ENCODE measurements around the gene NME7. TPM values are rescaled to one million over a fixed set of nuclear protein-coding genes. Genes with fewer than 3 reads are reported as not detected.

NME7 gene
- total RNA-seq, 1 donor from 2014 or later, result 60.6 TPM

DNA sequence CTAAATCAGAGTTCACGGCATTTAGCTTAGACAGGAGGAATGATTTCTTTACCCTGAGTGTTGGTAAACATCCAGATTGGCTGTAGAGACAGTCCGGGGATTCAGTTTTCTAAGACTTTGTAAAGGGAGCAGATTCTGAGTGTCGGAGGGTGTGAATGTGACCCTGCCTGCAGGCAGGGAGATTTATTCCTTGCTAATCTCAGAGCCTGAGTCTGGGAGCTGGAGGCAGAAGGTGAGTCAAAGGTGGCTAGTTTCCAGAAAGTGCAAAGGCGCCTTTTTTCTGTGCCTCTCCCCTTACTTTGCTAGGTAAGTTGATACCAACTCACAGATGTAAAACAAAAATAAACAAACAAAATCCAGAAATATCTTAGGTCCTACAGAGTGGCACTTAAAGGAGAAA is 249.4 kb downstream of the NME7 start:
- no peak overlapping the region for H3K9ac ChIP-seq
- no peak overlapping the region for H3K4me2 ChIP-seq
- Mint-ChIP-seq H3K4me3 (no peak overlapping the region), H3K9me3 (no peaks in the 10 kb centered on the region), H3K4me1 (peaks cover 11% of the 10 kb centered on the region), H3K27ac (no peak overlapping the region), H3K36me3 (peaks cover 40% of the 10 kb centered on the region), H3K27me3 (ENCODE audit: insufficient read depth, low read depth) (no peaks in the 10 kb centered on the region)
- no peaks in the 10 kb centered on the region for H3K4me1 ChIP-seq
- no peak overlapping the region for H3K4me3 ChIP-seq
- no peaks in the 10 kb centered on the region for H3K9me3 ChIP-seq (ENCODE audit: low read depth)
- H4K20me1 ChIP-seq (ENCODE audit: low read depth), result no peaks in the 10 kb centered on the region
- H3K27ac ChIP-seq, result no peak overlapping the region
- no peaks in the 10 kb centered on the region for H3K27me3 ChIP-seq
- no peaks in the 10 kb centered on the region for H3K36me3 ChIP-seq
- H2AFZ ChIP-seq (replicated peaks), result no peak overlapping the region
- TF ChIP-seq EZH2 (IDR thresholded peaks at IDR 0.05) (no peak), EZH2phosphoT487 (IDR thresholded peaks at IDR 0.05) (no peak)
- TF ChIP-seq, protein P1, sequence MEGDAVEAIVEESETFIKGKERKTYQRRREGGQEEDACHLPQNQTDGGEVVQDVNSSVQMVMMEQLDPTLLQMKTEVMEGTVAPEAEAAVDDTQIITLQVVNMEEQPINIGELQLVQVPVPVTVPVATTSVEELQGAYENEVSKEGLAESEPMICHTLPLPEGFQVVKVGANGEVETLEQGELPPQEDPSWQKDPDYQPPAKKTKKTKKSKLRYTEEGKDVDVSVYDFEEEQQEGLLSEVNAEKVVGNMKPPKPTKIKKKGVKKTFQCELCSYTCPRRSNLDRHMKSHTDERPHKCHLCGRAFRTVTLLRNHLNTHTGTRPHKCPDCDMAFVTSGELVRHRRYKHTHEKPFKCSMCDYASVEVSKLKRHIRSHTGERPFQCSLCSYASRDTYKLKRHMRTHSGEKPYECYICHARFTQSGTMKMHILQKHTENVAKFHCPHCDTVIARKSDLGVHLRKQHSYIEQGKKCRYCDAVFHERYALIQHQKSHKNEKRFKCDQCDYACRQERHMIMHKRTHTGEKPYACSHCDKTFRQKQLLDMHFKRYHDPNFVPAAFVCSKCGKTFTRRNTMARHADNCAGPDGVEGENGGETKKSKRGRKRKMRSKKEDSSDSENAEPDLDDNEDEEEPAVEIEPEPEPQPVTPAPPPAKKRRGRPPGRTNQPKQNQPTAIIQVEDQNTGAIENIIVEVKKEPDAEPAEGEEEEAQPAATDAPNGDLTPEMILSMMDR (IDR thresholded peaks at IDR 0.05), result no peak
- H3F3A ChIP-seq (ENCODE audit: low read depth), result no peaks in the 10 kb centered on the region
- peaks cover 3% of the 10 kb centered on the region for H3K79me2 ChIP-seq (ENCODE audit: low read depth)
- DNase-seq (ENCODE audit: low spot score), result no peak

DNA sequence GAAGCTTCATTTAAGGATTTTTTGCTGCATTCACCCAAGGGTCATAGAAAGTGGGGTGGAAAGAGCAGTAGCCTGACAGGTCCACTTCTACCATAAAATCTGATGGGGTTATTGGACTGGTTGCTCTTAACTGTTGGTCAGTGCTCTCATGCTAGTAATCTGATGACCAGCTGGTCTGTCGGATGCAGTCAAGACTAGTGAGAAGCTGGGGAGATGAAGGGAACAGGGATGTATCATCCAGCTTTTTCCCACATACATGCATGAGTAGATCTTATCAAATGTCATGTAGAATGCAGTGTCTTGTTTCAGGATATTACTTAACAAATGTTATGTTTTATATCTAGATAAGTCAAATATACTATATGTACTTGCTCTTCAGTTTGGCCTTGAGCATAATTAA is 250.0 kb downstream of the NME7 start:
- Mint-ChIP-seq H3K4me1 (peaks cover 11% of the 10 kb centered on the region), H3K27ac (no peak overlapping the region), H3K4me3 (no peak overlapping the region), H3K27me3 (ENCODE audit: insufficient read depth, low read depth) (no peaks in the 10 kb centered on the region), H3K9me3 (no peaks in the 10 kb centered on the region), H3K36me3 (peaks cover 43% of the 10 kb centered on the region)
- H3K9me3 ChIP-seq (ENCODE audit: low read depth), result no peaks in the 10 kb centered on the region
- no peak overlapping the region for H2AFZ ChIP-seq (replicated peaks)
- no peaks in the 10 kb centered on the region for H3K36me3 ChIP-seq
- TF ChIP-seq EZH2phosphoT487 (IDR thresholded peaks at IDR 0.05), result no peak
- TF ChIP-seq, protein P1 (IDR thresholded peaks at IDR 0.05), result no peak
- no peak for TF ChIP-seq EZH2 (IDR thresholded peaks at IDR 0.05)
- no peak overlapping the region for H3K4me2 ChIP-seq
- no peak overlapping the region for H3K27ac ChIP-seq
- no peak overlapping the region for H3K4me3 ChIP-seq
- no peak for DNase-seq (ENCODE audit: low spot score)
- no peaks in the 10 kb centered on the region for H4K20me1 ChIP-seq (ENCODE audit: low read depth)
- no peaks in the 10 kb centered on the region for H3K27me3 ChIP-seq
- H3F3A ChIP-seq (ENCODE audit: low read depth), result no peaks in the 10 kb centered on the region
- H3K9ac ChIP-seq, result no peak overlapping the region
- H3K79me2 ChIP-seq (ENCODE audit: low read depth), result peaks cover 3% of the 10 kb centered on the region
- no peaks in the 10 kb centered on the region for H3K4me1 ChIP-seq

DNA sequence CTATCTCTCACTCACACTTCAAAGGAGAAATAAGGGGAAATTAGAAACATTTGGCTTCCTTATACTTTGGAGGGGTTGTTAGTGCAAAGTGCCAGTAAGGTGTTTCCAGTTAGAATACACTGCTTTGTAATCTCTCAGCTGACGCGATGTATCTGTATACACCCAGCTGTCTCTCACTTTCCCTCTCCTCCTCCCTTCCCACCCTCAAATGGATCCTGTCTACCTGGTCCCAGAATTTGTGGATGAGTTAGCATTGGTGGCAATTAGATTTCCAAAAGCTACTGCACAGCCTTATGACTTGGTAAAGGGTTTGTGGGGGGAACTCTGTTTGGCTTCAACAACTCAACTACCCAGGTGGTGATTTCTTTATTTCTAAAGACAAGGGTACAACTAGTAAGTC is 250.6 kb downstream of the NME7 start:
- Histone ChIP-seq H2AFZ (replicated peaks) (no peak overlapping the region), H3F3A (ENCODE audit: low read depth) (no peaks in the 10 kb centered on the region), H3K27ac (no peak overlapping the region), H3K79me2 (ENCODE audit: low read depth) (peaks cover under 1% of the 10 kb centered on the region), H4K20me1 (ENCODE audit: low read depth) (no peaks in the 10 kb centered on the region), H3K36me3 (no peaks in the 10 kb centered on the region), H3K4me3 (no peak overlapping the region), H3K4me1 (no peaks in the 10 kb centered on the region), H3K27me3 (no peaks in the 10 kb centered on the region), H3K9me3 (ENCODE audit: low read depth) (no peaks in the 10 kb centered on the region), H3K4me2 (no peak overlapping the region), H3K9ac (no peak overlapping the region)
- H3K27me3 Mint-ChIP-seq (ENCODE audit: insufficient read depth, low read depth), result no peaks in the 10 kb centered on the region
- H3K27ac Mint-ChIP-seq, result no peak overlapping the region
- no peak for DNase-seq (ENCODE audit: low spot score)
- no peaks in the 10 kb centered on the region for H3K9me3 Mint-ChIP-seq
- TF ChIP-seq EZH2phosphoT487 (IDR thresholded peaks at IDR 0.05) (no peak), EZH2 (IDR thresholded peaks at IDR 0.05) (no peak)
- TF ChIP-seq, protein P1 (IDR thresholded peaks at IDR 0.05), result no peak
- H3K4me3 Mint-ChIP-seq, result no peak overlapping the region
- H3K4me1 Mint-ChIP-seq, result peaks cover 11% of the 10 kb centered on the region
- H3K36me3 Mint-ChIP-seq, result peaks cover 45% of the 10 kb centered on the region
